Measurements from ENCODE around the gene MAPK12. TPM values are rescaled to one million over a fixed set of nuclear protein-coding genes. Genes with fewer than 3 reads are reported as not detected.

MAPK12 gene
- total RNA-seq, 1 experiment from 2014 or later, result 54.4 TPM

- H3K36me3 ChIP-seq, result no peaks in the 10 kb centered on the region; the same call in none of the 2 replicates
- DNase-seq, result no peak
- H3K4me3 ChIP-seq, result no peak overlapping the region
- H3K9me3 ChIP-seq, result no peaks in the 10 kb centered on the region
- no peaks in the 10 kb centered on the region for H3K27me3 ChIP-seq
Measured at GRCh38 chr22:50264104-50264745, 2.7 kb upstream of the MAPK12 start.

- Histone ChIP-seq H3K36me3 (peaks cover 3% of the 10 kb centered on the region), H3K4me3 (no peak overlapping the region), H3K9me3 (no peaks in the 10 kb centered on the region), H3K27me3 (no peaks in the 10 kb centered on the region)
- DNase-seq, result no peak
Measured at GRCh38 chr22:50262973-50263617, 1.6 kb upstream of the MAPK12 start.

DNA sequence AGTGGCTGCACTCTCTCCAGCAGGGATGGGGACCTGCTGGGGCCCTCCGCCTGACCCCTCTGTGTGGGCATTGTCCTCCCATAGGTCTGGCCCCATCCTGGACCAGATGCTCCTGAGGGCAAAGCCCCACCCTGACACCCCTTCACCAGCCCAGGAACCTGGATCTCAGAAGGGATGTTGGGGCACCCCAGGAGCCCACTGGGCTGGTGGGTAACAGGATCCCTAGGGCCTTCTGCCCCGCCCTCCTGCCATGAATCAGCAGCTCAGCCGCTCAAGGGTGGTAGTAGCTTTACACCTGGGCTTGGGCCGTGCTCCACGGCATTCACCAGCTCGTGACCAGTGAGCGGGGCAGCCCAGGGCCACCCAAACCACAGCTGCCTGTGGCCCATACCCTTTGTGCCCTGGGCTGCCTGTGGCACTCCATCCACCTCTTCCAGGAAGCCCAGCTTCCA, 1.0 kb upstream of the MAPK12 start:
- no peak for DNase-seq

GRCh38 chr22:50260801-50261614, 475 bp downstream of the MAPK12 start:
- DNase-seq, result peak; percentile 68
- Histone ChIP-seq H3K27me3 (no peaks in the 10 kb centered on the region), H3K36me3 (peaks cover 15% of the 10 kb centered on the region), H3K9me3 (no peaks in the 10 kb centered on the region), H3K4me3 (peak overlapping the region; percentile 75)

More for the DNA sequence above, 1.0 kb upstream of the MAPK12 start:
- Histone ChIP-seq H3K36me3 (peaks cover 6% of the 10 kb centered on the region), H3K27me3 (no peaks in the 10 kb centered on the region), H3K4me3 (no peak overlapping the region), H3K9me3 (no peaks in the 10 kb centered on the region)

- H3K36me3 ChIP-seq, result peaks cover 18% of the 10 kb centered on the region
- DNase-seq, result peak; percentile 48
- no peaks in the 10 kb centered on the region for H3K9me3 ChIP-seq
- no peaks in the 10 kb centered on the region for H3K27me3 ChIP-seq
- H3K4me3 ChIP-seq, result peak overlapping the region; percentile 75
Measured at GRCh38 chr22:50260434-50260800, 1.1 kb downstream of the MAPK12 start.

DNA sequence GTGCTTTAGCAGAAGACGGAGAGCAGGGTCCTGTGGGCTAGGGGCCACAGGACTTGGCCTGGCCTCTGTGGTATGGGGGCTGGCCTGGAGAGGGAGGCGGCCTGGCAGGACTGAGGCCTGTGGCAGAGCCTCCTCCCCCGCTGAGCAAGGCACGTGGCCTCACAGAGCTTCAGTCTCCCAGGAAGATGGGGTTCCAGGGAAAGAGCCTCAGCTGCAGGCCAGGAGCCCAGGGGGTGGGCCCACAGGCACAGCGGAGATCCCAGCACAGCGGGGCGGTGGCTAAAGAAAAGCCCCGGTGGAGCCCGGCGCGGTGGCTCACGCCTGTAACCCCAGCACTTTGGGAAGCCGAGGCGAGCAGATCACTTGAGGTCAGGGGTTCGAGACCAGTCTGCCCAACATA, 2.2 kb downstream of the MAPK12 start:
- Histone ChIP-seq H3K4me3 (no peak overlapping the region), H3K27me3 (no peaks in the 10 kb centered on the region), H3K9me3 (no peaks in the 10 kb centered on the region), H3K36me3 (peaks cover 22% of the 10 kb centered on the region)
- DNase-seq, result no peak

GRCh38 chr22:50258361-50259292, 2.9 kb downstream of the MAPK12 start:
- Histone ChIP-seq H3K36me3 (peaks cover 26% of the 10 kb centered on the region), H3K9me3 (no peaks in the 10 kb centered on the region), H3K4me3 (no peak overlapping the region), H3K27me3 (no peaks in the 10 kb centered on the region)
- DNase-seq, result no peak

DNA sequence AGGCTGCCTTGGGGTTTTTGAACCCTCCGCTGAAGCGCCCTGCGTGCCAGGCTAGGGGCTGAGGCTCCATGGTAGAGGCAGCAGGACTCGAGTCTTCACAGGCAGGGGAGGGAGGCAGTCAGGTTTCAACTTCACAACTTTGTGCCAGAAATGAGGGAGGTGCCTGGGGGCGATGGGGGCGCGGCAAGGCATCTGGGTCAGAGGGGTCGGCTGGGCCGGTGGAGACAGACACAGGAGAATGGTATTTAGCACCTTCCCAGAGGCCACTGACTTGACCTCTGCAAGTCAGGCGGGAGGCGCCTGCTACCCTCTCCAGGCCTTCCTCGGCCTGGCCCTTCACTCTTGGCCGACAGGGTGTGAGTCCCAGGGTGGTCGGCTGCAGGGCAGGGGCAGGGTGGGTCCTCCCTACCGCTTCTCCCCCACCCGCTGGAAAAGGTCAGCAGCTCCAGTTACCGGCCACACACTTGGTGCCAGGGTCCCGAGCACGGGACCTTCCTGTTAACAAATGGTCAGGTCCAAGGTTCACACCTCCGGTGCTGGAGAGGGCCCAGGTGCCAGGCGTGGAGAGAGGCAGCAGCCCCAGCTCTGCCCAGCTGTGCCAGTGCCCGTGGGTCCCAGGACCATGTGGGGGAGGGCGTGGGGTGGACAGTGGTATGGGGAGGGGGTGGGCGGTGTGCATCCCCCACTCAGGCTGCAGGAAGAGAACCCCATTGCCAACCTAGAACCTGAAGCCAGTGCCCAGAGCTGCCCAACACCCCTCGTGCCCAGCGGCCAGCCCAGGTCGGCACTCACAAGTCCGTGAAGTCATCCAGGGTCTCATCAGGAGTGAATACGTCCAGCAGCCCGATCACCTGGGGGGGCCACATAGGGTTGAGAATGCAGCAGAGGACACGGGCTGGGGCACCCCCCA, 3.8 kb downstream of the MAPK12 start:
- no peaks in the 10 kb centered on the region for H3K27me3 ChIP-seq
- no peak overlapping the region for H3K4me3 ChIP-seq
- peaks cover 26% of the 10 kb centered on the region for H3K36me3 ChIP-seq
- no peaks in the 10 kb centered on the region for H3K9me3 ChIP-seq
- DNase-seq, result no peak

- Histone ChIP-seq H3K9me3 (no peaks in the 10 kb centered on the region), H3K4me3 (no peak overlapping the region)
Measured at GRCh38 chr22:50257041-50257440, 4.4 kb downstream of the MAPK12 start.

DNA sequence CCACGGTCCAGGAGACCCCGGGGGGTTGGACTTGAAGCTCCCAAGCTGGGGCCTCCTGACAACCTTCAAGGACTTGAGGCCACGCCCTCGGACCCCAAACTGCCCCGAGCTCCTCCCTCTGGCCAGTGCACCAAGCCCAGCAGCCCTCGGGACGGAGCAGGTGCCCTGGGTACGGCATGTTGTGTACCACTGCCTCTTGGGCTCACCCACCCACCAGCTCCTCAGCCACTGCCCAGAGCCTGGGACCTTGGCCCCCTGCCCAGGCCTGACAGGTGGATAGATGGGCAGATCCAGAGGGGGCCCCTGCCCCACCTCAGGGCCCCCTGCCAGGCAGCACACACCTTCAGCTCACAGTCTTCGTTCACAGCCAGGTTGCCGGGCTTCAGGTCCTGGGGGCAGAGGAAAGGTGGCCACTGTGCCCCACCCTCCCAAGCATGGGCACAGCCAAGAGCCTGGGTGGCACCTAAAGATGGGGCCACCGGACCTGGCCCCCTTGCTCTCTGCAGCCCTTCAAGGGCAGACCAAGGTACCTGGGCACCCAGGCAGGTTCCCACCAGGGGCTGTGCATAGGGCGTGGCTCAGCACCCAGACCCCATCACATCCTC, 5.1 kb downstream of the MAPK12 start:
- peaks cover 26% of the 10 kb centered on the region for H3K36me3 ChIP-seq
- no peak overlapping the region for H3K4me3 ChIP-seq
- DNase-seq, result no peak
- H3K9me3 ChIP-seq, result no peaks in the 10 kb centered on the region
- H3K27me3 ChIP-seq, result no peaks in the 10 kb centered on the region

More at GRCh38 chr22:50257041-50257440, 4.4 kb downstream of the MAPK12 start:
- H3K36me3 ChIP-seq, result peaks cover 26% of the 10 kb centered on the region
- no peak for DNase-seq
- H3K27me3 ChIP-seq, result no peaks in the 10 kb centered on the region

DNA sequence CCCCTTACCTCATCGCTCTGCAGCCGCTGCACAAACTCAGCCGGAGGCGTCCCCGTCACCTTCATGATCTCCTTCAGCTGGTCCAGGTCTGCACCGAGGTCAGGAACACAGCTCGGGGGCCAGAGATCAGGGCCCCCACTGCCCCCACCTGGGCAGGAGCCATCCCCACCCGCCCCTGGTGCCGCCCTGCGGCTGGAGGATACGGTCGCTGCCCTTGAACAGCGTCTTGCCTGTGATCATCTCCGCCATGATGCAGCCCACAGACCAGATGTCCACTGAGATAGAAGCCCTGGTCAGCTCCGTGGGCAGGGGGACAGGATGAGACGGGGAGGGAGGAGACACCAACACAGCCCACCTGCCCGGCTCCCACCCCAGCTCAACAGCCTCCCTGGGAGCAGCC, 5.9 kb downstream of the MAPK12 start:
- no peaks in the 10 kb centered on the region for H3K27me3 ChIP-seq
- peaks cover 26% of the 10 kb centered on the region for H3K36me3 ChIP-seq
- no peaks in the 10 kb centered on the region for H3K9me3 ChIP-seq
- no peak overlapping the region for H3K4me3 ChIP-seq
- no peak for DNase-seq

- no peak overlapping the region for H3K4me3 ChIP-seq
- DNase-seq, result no peak
- peaks cover 27% of the 10 kb centered on the region for H3K36me3 ChIP-seq
- H3K27me3 ChIP-seq, result no peaks in the 10 kb centered on the region
- no peaks in the 10 kb centered on the region for H3K9me3 ChIP-seq
Measured at GRCh38 chr22:50255099-50255498, 6.4 kb downstream of the MAPK12 start.

GRCh38 chr22:50253941-50254340, 7.5 kb downstream of the MAPK12 start:
- H3K9me3 ChIP-seq, result no peaks in the 10 kb centered on the region
- H3K36me3 ChIP-seq, result peaks cover 35% of the 10 kb centered on the region
- H3K4me3 ChIP-seq, result no peak overlapping the region
- DNase-seq, result no peak
- H3K27me3 ChIP-seq, result no peaks in the 10 kb centered on the region

GRCh38 chr22:50253046-50253915, 8.2 kb downstream of the MAPK12 start:
- no peak overlapping the region for H3K4me3 ChIP-seq
- H3K27me3 ChIP-seq, result no peaks in the 10 kb centered on the region
- no peak for DNase-seq
- no peaks in the 10 kb centered on the region for H3K9me3 ChIP-seq
- H3K36me3 ChIP-seq, result peaks cover 40% of the 10 kb centered on the region

Measured in MG63 (cell line).